ENCODE measurements around the gene SPTBN4.
A peak's percentile ranks its signal among the peaks of the same experiment; 100 is the strongest.

Gene SPTBN4

GRCh38 chr19:40612831-40613689, 146.3 kb downstream of the SPTBN4 start:
- no CpG with 5 or more reads among the region's 50 CpGs for WGBS (ENCODE audit: extremely low coverage, insufficient coverage, insufficient read length)
- peak overlapping the region; percentile 7 for H2BK5ac ChIP-seq (ENCODE audit: low read depth, low read length, poor library complexity)
- H3K4me3 ChIP-seq (ENCODE audit: low read depth, low read length) = peak overlapping the region; percentile 81
- peak overlapping the region; percentile 48 for H3K9ac ChIP-seq (ENCODE audit: low read length)
- H3K4me2 ChIP-seq (ENCODE audit: low read length) = peak overlapping the region; percentile 84
- peaks cover 4 to 6% of the 10 kb centered on the region in 2 experiments for H3K36me3 ChIP-seq (ENCODE audit: control insufficient read depth in 1 of 2, insufficient read depth in 2 of 2, low read length in 2 of 2)
- peaks cover 6% of the 10 kb centered on the region for H3K27me3 ChIP-seq (ENCODE audit: insufficient read depth, low read length)
- H3K79me2 ChIP-seq (ENCODE audit: control insufficient read depth, insufficient read depth, low read length, poor library complexity) = peaks cover 4% of the 10 kb centered on the region
- H4K91ac ChIP-seq (ENCODE audit: low read depth, low read length) = peak overlapping the region; percentile 78
- H4K8ac ChIP-seq (ENCODE audit: low read depth, low read length) = peak overlapping the region; percentile 56
- peak overlapping the region; percentile 66 for H3K18ac ChIP-seq (ENCODE audit: low read length)
- H3K9me3 ChIP-seq (ENCODE audit: insufficient read depth, low read depth, low read length) = peaks cover 11% of the 10 kb centered on the region
- no peak overlapping the region for H3K23ac ChIP-seq (ENCODE audit: low read length)
- H3K79me1 ChIP-seq (ENCODE audit: low read length) = peaks cover 20% of the 10 kb centered on the region
- H2BK12ac ChIP-seq (ENCODE audit: low read length) = no peak overlapping the region
- H3K14ac ChIP-seq (ENCODE audit: low read length) = peak overlapping the region; percentile 54
- H3K4ac ChIP-seq (ENCODE audit: low read depth, low read length) = peak overlapping the region; percentile 4
- H4K12ac ChIP-seq (ENCODE audit: low read depth, low read length) = peak overlapping the region; percentile 10
- DNase-seq = no peak
- H2BK120ac ChIP-seq (ENCODE audit: insufficient read depth, low read length, poor library complexity) = peak overlapping the region; percentile 38
- H2AFZ ChIP-seq (ENCODE audit: insufficient read depth, low read length, poor library complexity) = peak overlapping the region; percentile 58
- H2AK5ac ChIP-seq (ENCODE audit: low read length) = no peak overlapping the region
- peaks cover 12 to 14% of the 10 kb centered on the region in 2 experiments for H3K4me1 ChIP-seq (ENCODE audit: control insufficient read depth in 1 of 2, insufficient read depth in 2 of 2, low read length in 2 of 2)
- H3K27ac ChIP-seq (ENCODE audit: low read depth, low read length) = peak overlapping the region; percentile 62

GRCh38 chr19:40613690-40614621, 147.2 kb downstream of the SPTBN4 start:
- peaks cover 7% of the 10 kb centered on the region in 2 experiments for H3K36me3 ChIP-seq (ENCODE audit: control insufficient read depth in 1 of 2, insufficient read depth in 2 of 2, low read length in 2 of 2)
- H3K9ac ChIP-seq (ENCODE audit: low read length) = peak overlapping the region; percentile 91
- H2AK5ac ChIP-seq (ENCODE audit: low read length) = peak overlapping the region; percentile 4
- DNase-seq = peak; percentile 18 to 29
- H3K79me1 ChIP-seq (ENCODE audit: low read length) = peaks cover 20% of the 10 kb centered on the region
- H2BK12ac ChIP-seq (ENCODE audit: low read length) = no peak overlapping the region
- H3K79me2 ChIP-seq (ENCODE audit: control insufficient read depth, insufficient read depth, low read length, poor library complexity) = peaks cover 4% of the 10 kb centered on the region
- H2BK5ac ChIP-seq (ENCODE audit: low read depth, low read length, poor library complexity) = peak overlapping the region; percentile 7
- peak overlapping the region; percentile 81 for H3K4me3 ChIP-seq (ENCODE audit: low read depth, low read length)
- H3K4me2 ChIP-seq (ENCODE audit: low read length) = peak overlapping the region; percentile 84
- H3K18ac ChIP-seq (ENCODE audit: low read length) = peak overlapping the region; percentile 66
- peak overlapping the region; percentile 62 for H3K27ac ChIP-seq (ENCODE audit: low read depth, low read length)
- H4K8ac ChIP-seq (ENCODE audit: low read depth, low read length) = peak overlapping the region; percentile 63
- peak overlapping the region; percentile 38 for H2BK120ac ChIP-seq (ENCODE audit: insufficient read depth, low read length, poor library complexity)
- H4K12ac ChIP-seq (ENCODE audit: low read depth, low read length) = peak overlapping the region; percentile 10
- peak overlapping the region; percentile 41 for H3K4ac ChIP-seq (ENCODE audit: low read depth, low read length)
- peak overlapping the region; percentile 58 for H2AFZ ChIP-seq (ENCODE audit: insufficient read depth, low read length, poor library complexity)
- peaks cover 6% of the 10 kb centered on the region for H3K27me3 ChIP-seq (ENCODE audit: insufficient read depth, low read length)
- WGBS (ENCODE audit: extremely low coverage, insufficient coverage, insufficient read length) = no CpG with 5 or more reads among the region's 67 CpGs
- peak overlapping the region; percentile 78 for H4K91ac ChIP-seq (ENCODE audit: low read depth, low read length)
- H3K23ac ChIP-seq (ENCODE audit: low read length) = no peak overlapping the region
- peaks cover 12 to 14% of the 10 kb centered on the region in 2 experiments for H3K4me1 ChIP-seq (ENCODE audit: control insufficient read depth in 1 of 2, insufficient read depth in 2 of 2, low read length in 2 of 2)
- peaks cover 11% of the 10 kb centered on the region for H3K9me3 ChIP-seq (ENCODE audit: insufficient read depth, low read depth, low read length)
- H3K14ac ChIP-seq (ENCODE audit: low read length) = peak overlapping the region; percentile 66

- Histone ChIP-seq H3K27me3 (ENCODE audit: insufficient read depth, low read length) (peaks cover 4% of the 10 kb centered on the region), H3K4me2 (ENCODE audit: low read length) (peak overlapping the region; percentile 84), H3K36me3 (ENCODE audit: control insufficient read depth in 1 of 2, insufficient read depth in 2 of 2, low read length in 2 of 2) (peaks cover 14 to 15% of the 10 kb centered on the region in 2 experiments), H2BK120ac (ENCODE audit: insufficient read depth, low read length, poor library complexity) (peak overlapping the region; percentile 1), H3K18ac (ENCODE audit: low read length) (peak overlapping the region; percentile 38), H4K8ac (ENCODE audit: low read depth, low read length) (peak overlapping the region; percentile 63), H2BK5ac (ENCODE audit: low read depth, low read length, poor library complexity) (peak overlapping the region; percentile 27), H3K4ac (ENCODE audit: low read depth, low read length) (no peak overlapping the region), H3K4me3 (ENCODE audit: low read depth, low read length) (peak overlapping the region; percentile 81), H2AFZ (ENCODE audit: insufficient read depth, low read length, poor library complexity) (peak overlapping the region; percentile 18), H3K23ac (ENCODE audit: low read length) (no peak overlapping the region), H3K79me1 (ENCODE audit: low read length) (peaks cover 17% of the 10 kb centered on the region), H2AK5ac (ENCODE audit: low read length) (no peak overlapping the region), H3K9me3 (ENCODE audit: insufficient read depth, low read depth, low read length) (peaks cover 11% of the 10 kb centered on the region), H4K12ac (ENCODE audit: low read depth, low read length) (no peak overlapping the region), H4K91ac (ENCODE audit: low read depth, low read length) (peak overlapping the region; percentile 60), H3K14ac (ENCODE audit: low read length) (peak overlapping the region; percentile 66), H2BK12ac (ENCODE audit: low read length) (no peak overlapping the region), H3K4me1 (ENCODE audit: control insufficient read depth in 1 of 2, insufficient read depth in 2 of 2, low read length in 2 of 2) (peaks cover 7 to 9% of the 10 kb centered on the region in 2 experiments), H3K27ac (ENCODE audit: low read depth, low read length) (peak overlapping the region; percentile 62), H3K79me2 (ENCODE audit: control insufficient read depth, insufficient read depth, low read length, poor library complexity) (peaks cover 4% of the 10 kb centered on the region), H3K9ac (ENCODE audit: low read length) (peak overlapping the region; percentile 91)
- no CpG with 5 or more reads among the region's 27 CpGs for WGBS (ENCODE audit: extremely low coverage, insufficient coverage, insufficient read length)
- peak in 1 of 2 donors; percentile 25 for DNase-seq
These were observed 148.0 kb downstream of the SPTBN4 start for GRCh38 chr19:40614622-40615411.

All from trophoblast cell (in vitro differentiated cells and primary cell).